ENCODE data around the gene ZNF827. TPM values are rescaled to one million over a fixed set of nuclear protein-coding genes. Genes with fewer than 3 reads are reported as not detected.

Gene ZNF827
- total and polyA plus RNA-seq, 9 of the 15 experiments (the other 6 are each of a cell fraction or from before 2014, with no cell fraction given): 0.07 to 0.40 TPM; not detected in 7

DNA sequence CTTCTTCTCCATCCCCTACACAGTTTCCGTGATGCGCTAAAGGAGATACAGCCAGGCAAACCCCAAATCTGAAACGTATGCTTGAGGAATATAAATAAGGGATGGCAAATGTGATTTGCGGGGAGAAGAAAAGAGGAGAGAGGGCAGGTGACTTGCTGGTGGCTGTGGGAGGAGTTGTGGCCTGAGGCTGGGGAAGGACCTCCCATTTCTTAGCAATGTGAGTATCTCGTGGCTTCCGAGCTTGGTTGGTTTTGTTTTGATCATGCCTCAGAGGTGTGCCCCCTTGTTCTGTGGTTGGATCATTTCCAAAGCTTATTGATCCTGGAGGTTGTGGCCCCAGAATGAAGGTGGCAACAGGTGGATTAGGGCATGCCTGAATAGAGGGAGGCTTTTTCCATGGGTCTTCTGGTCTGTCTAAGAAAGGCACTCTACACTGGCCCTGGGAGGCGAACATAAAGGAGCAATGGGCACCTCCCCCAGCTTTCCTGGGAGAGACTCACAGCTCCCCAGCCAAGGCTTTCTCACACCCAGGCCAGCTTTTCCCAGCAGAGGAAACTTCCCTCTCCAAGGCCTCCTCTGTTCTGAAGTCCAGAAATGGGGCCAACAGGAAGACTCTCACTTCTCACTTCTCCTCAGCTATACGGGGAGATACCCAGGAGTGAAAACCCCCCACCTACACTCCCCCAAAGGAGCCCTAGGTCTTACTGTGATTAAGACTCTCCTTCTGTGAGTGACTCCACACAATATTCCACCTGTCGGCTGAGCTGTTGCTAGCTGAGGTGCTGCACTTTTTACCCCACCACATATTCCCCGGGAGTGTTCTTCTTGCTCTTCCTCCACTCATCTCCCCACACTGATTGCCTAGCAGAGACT, 218.6 kb downstream of the ZNF827 start:
- no peaks in the 10 kb centered on the region; the same call in 1 of the 2 replicates for H4K20me1 ChIP-seq (replicated peaks; ENCODE audit: control insufficient read depth, insufficient read depth, low read length)
- intact Hi-C loops (cut with micrococcal nuclease) (no loop called here), in situ Hi-C loops (cut with MboI) (no loop called here)
- H3K4me1 ChIP-seq (replicated peaks in 1 of 2; ENCODE audit: control insufficient read depth in 2 of 2, insufficient read depth in 2 of 2, low read length in 2 of 2): no peaks in the 10 kb centered on the region
- no peak overlapping the region for H3K27ac ChIP-seq (ENCODE audit: extremely low read depth, low read depth, low read length)
- H3K9me3 ChIP-seq (replicated peaks; ENCODE audit: control insufficient read depth, insufficient read depth, low read depth, low read length): no peaks in the 10 kb centered on the region
- H3K36me3 ChIP-seq (ENCODE audit: control insufficient read depth, insufficient read depth, low read length): no peaks in the 10 kb centered on the region
- FAIRE-seq: no peak
- no peak for ATAC-seq
- no peak overlapping the region for H3K4me2 ChIP-seq (ENCODE audit: insufficient read depth, low read length)
- no peak overlapping the region for H3K4me3 ChIP-seq
- POLR2A ChIA-PET: no interaction called here
- no peak overlapping the region for H3K9ac ChIP-seq (ENCODE audit: insufficient read depth in 1 of 2, low read depth in 2 of 2, low read length in 2 of 2)
- CTCF ChIA-PET (ENCODE audit: low intra/inter-chr PET ratio): no interaction called here
- H2AFZ ChIP-seq (ENCODE audit: low read depth, low read length): no peak overlapping the region
- WGBS (ENCODE audit: insufficient coverage, low coverage, missing lambda C conversion rate): 2% methylated on average over 10 of the region's 10 CpGs
- no peak for DNase-seq (ENCODE audit: extremely low read depth in 1 of 4, low spot score in 3 of 4)
- BruUV-seq (replicated peaks): no TSS peak
- no peaks in the 10 kb centered on the region; a peak in 1 of 5 replicates for H3K27me3 ChIP-seq (ENCODE audit: control insufficient read depth in 2 of 2, insufficient read depth in 2 of 2, low read length in 2 of 2)
- H3K9me1 ChIP-seq (ENCODE audit: control insufficient read depth, insufficient read depth, low read length): no peaks in the 10 kb centered on the region
- no peaks in the 10 kb centered on the region for H3K79me2 ChIP-seq (ENCODE audit: control insufficient read depth, insufficient read depth, low read length)
- TF ChIP-seq XRCC5 (IDR thresholded peaks at IDR 0.05; ENCODE audit: low read depth, low read length): no peak
- no peak for TF ChIP-seq ADNP (tag; IDR thresholded peaks at IDR 0.05)
- TF ChIP-seq, protein P1, sequence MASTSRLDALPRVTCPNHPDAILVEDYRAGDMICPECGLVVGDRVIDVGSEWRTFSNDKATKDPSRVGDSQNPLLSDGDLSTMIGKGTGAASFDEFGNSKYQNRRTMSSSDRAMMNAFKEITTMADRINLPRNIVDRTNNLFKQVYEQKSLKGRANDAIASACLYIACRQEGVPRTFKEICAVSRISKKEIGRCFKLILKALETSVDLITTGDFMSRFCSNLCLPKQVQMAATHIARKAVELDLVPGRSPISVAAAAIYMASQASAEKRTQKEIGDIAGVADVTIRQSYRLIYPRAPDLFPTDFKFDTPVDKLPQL (IDR thresholded peaks at IDR 0.05; ENCODE audit: extremely low read depth, insufficient read length): no peak
- no peak for TF ChIP-seq STAG1 (CRISPR knock-in tag; IDR thresholded peaks at IDR 0.05; ENCODE audit: borderline replicate concordance)
- no peak for TF ChIP-seq PHB2 (IDR thresholded peaks at IDR 0.05; ENCODE audit: low read depth)
- TF ChIP-seq, protein P2, sequence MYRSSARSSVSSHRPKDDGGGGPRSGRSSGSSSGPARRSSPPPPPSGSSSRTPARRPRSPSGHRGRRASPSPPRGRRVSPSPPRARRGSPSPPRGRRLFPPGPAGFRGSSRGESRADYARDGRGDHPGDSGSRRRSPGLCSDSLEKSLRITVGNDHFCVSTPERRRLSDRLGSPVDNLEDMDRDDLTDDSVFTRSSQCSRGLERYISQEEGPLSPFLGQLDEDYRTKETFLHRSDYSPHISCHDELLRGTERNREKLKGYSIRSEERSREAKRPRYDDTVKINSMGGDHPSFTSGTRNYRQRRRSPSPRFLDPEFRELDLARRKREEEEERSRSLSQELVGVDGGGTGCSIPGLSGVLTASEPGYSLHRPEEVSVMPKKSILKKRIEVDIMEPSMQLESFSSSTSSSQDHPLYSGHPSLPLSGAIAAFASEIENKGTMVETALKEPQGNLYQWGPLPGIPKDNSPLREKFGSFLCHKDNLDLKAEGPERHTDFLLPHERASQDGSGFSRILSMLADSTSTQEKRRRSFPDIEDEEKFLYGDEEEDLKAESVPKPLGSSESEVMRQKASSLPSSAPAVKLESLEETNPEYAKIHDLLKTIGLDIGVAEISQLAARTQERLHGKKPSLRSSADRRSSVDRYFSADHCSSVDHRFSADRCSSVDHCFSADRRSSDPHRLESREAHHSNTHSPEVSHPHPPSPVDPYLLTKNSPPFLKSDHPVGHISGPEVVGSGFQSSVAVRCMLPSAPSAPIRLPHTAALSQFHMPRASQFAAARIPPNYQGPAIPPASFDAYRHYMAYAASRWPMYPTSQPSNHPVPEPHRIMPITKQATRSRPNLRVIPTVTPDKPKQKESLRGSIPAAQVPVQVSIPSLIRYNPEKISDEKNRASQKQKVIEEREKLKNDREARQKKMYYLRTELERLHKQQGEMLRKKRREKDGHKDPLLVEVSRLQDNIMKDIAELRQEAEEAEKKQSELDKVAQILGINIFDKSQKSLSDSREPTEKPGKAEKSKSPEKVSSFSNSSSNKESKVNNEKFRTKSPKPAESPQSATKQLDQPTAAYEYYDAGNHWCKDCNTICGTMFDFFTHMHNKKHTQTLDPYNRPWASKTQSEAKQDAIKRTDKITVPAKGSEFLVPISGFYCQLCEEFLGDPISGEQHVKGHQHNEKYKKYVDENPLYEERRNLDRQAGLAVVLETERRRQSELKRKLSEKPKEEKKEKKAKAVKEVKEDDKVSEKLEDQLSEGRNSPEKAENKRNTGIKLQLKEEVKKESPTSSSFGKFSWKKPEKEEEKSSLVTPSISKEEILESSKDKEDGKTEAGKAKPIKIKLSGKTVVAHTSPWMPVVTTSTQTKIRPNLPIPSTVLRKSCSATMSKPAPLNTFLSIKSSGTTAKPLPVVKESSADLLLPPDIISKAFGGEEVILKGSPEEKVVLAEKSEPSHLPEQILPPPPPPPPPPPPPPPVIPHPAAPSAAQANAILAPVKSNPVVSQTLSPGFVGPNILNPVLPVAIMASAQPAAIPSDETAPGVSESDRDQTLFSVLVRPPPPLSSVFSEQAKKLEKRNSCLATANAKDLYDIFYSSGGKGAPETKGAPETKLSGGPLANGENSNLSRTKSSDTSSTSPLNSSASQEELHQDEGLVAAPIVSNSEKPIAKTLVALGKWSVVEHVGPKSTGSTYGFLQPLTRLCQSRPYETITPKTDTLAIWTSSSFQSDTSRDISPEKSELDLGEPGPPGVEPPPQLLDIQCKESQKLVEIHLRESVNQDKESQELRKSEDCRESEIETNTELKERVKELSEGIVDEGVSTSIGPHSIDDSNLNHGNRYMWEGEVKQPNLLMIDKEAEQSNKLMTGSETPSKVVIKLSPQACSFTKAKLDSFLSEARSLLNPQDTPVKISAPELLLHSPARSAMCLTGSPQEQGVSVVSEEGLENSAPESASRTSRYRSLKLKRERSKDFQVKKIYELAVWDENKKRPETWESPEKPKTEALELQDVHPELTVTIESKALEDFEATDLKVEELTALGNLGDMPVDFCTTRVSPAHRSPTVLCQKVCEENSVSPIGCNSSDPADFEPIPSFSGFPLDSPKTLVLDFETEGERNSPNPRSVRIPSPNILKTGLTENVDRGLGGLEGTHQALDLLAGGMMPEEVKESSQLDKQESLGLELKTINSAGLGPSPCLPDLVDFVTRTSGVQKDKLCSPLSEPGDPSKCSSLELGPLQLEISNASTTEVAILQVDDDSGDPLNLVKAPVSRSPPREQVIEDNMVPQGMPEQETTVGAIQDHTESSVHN (IDR thresholded peaks at IDR 0.05; ENCODE audit: borderline replicate concordance in 1 of 2, low read depth in 1 of 2): no peak
- TF ChIP-seq, protein P3, sequence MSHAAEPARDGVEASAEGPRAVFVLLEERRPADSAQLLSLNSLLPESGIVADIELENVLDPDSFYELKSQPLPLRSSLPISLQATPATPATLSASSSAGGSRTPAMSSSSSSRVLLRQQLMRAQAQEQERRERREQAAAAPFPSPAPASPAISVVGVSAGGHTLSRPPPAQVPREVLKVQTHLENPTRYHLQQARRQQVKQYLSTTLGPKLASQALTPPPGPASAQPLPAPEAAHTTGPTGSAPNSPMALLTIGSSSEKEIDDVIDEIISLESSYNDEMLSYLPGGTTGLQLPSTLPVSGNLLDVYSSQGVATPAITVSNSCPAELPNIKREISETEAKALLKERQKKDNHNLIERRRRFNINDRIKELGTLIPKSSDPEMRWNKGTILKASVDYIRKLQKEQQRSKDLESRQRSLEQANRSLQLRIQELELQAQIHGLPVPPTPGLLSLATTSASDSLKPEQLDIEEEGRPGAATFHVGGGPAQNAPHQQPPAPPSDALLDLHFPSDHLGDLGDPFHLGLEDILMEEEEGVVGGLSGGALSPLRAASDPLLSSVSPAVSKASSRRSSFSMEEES (CRISPR knock-in tag; IDR thresholded peaks at IDR 0.05): no peak
- no peak for TF ChIP-seq NFE2 (IDR thresholded peaks at IDR 0.05; ENCODE audit: low read depth)
- TF ChIP-seq PTRF (tag; IDR thresholded peaks at IDR 0.05): no peak
- no peak for TF ChIP-seq ZNF253 (CRISPR knock-in tag; conservative IDR thresholded peaks at IDR 0.05)
- TF ChIP-seq ARNT (IDR thresholded peaks at IDR 0.05): no peak
- no peak for TF ChIP-seq ZNF75A (CRISPR knock-in tag; IDR thresholded peaks at IDR 0.05)

Data from K562 (cell line).